ENCODE results near the gene GRAMD4.

Gene GRAMD4

DNA sequence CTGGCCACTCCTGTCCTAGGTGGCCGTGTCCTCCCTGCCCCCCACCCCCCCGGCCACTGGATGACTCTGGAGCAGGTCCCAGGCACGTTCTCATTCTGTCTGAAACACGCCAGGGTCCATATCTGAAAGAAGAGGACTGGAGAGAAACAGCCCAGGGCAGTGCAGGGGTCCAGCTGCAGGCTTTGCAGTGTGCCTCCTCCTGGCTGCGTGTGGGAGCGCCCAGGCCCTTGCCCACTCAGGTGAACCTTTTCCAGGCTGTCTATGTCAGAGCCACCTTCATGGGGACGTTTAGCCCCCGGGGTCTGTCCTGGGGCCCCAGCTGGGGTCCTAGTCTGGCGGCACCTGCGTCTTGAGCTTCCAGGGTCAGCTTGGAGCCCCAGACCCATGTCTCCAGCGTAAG lies 15.6 kb downstream of the GRAMD4 start:
- TF ChIP-seq, protein P1, sequence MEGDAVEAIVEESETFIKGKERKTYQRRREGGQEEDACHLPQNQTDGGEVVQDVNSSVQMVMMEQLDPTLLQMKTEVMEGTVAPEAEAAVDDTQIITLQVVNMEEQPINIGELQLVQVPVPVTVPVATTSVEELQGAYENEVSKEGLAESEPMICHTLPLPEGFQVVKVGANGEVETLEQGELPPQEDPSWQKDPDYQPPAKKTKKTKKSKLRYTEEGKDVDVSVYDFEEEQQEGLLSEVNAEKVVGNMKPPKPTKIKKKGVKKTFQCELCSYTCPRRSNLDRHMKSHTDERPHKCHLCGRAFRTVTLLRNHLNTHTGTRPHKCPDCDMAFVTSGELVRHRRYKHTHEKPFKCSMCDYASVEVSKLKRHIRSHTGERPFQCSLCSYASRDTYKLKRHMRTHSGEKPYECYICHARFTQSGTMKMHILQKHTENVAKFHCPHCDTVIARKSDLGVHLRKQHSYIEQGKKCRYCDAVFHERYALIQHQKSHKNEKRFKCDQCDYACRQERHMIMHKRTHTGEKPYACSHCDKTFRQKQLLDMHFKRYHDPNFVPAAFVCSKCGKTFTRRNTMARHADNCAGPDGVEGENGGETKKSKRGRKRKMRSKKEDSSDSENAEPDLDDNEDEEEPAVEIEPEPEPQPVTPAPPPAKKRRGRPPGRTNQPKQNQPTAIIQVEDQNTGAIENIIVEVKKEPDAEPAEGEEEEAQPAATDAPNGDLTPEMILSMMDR (IDR thresholded peaks at IDR 0.05; ENCODE audit: borderline replicate concordance, insufficient read depth, low read depth, low read length), result 0 out of 2 replicates have a peak, but pooled peaks have one; percentile 21
- H3K4me3 ChIP-seq (ENCODE audit: low read depth, low read length), result no peak overlapping the region

DNA sequence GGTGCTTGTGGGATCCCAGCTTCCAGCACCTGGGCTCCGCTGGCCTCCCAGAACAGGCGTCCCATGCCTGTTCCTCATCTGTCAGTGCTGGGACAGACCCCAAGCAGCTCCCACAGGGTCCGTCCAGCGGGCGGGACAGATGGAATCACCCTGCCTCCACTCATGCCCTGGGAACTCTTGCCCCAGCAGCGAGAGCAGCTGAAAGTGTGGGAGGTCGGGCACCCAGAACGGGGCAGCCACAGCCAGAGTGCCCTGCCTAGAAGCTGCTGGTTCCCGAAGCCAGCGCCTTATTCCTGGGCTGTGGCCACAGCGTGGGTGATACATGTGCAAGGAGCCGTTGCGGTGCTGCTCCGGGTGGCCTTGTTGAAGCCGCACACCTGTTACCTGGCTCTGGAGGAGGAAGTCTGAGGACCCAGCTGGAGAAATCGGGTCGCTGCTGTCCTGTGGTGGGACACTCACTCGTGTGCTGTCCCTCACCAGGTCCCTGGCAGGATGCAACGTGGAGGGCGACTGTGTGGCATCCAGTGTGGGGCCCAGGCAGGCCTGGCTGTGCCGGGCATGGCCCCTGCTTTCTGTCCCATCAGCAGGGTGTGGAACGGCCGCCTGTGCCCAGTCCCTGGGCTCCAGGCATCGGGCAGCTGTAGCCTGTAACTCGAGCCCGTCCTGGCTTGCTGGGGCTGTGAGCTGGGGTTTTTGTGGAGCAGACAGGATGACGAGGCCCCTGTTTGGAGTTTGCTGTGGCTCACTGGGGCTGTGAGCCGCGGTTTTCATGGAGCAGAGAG lies 16.2 kb downstream of the GRAMD4 start:
- TF ChIP-seq, protein P1 (IDR thresholded peaks at IDR 0.05; ENCODE audit: borderline replicate concordance, insufficient read depth, low read depth, low read length), result no peak
- no peak overlapping the region for H3K4me3 ChIP-seq (ENCODE audit: low read depth, low read length)

DNA sequence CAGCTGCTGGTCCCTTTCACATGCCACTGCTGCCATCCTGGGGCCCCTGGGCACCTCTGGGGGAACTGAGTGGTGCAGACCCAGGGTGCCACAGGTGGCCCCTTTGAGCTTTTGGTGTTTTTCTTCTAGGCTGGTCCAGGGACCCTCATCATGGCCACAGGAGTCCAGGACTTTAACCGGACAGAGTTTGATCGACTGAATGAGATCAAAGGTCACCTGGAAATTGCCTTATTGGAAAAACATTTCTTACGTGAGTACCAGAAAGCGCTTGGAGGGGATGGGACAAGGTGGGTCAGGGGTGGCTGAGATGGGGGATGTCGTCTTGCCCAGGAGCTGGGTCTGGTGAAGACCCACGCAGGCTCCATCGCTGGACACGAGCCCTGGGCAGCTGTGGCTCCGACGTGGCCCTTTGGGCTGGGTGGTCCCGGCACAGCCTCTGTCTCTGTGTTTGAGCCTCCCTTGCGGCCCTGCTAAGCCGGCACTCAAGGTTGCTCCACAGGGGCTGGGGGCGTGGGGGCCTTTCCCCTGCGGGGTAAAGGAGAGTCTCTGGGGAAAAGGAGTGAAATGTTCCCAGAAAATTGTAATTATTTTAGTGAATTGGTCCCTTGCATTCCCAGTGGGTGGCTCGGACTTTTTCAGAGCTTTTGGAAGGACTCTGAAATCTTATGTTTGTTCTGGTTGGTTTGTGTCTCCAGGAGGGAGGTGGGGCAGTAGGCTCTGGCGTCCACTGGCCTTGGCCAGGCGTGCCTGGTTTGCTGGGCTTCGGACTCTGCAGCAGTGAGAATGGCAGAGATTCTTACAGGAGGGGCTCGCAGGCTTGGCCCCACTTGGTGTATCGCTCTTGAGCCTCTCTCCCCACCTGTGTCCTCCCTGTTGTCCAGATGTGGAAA lies 17.8 kb downstream of the GRAMD4 start:
- TF ChIP-seq, protein P1 (IDR thresholded peaks at IDR 0.05; ENCODE audit: borderline replicate concordance, insufficient read depth, low read depth, low read length), result no peak
- no peak overlapping the region for H3K4me3 ChIP-seq (ENCODE audit: low read depth, low read length)

DNA sequence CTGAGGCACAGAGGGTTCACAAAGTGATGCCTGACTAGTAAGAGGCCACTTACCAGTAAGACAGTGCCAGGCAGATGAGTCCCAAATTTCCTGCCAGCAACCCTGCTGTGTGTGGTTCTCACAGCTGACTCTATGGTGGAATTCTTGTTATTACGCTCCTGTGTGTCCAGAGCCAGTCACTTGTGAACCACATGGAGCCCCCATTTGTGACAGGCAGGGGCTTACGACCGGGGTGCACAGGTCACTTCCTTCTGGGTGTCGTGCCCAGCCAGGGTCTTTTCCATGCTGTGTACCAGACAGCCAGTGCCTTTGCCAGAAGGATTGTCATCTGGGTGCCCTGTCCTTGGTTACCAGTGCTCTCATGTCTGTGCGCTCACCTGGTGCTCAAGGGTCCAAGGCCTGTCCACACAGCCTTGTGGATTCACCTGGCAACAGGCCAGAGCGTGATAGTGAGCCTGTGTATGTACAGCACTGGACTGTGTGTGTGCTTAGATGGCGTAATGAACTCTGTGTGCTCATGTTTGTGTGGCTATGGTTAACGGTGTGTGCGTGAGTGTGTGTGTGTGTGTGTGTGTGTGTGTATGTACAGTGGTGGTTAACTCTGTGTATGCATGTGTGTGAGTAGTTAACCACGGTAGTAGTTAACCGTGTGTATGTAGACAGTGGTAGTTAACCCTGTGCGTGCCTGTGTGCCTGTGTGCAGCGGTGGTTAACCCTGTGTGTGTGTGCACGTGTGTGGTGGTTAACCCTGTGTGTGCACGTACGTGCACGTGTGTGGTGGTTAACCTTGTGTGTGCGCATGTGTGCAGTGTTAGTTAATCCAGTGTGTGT lies 18.6 kb downstream of the GRAMD4 start:
- no peak overlapping the region for H3K4me3 ChIP-seq (ENCODE audit: low read depth, low read length)
- TF ChIP-seq, protein P1 (IDR thresholded peaks at IDR 0.05; ENCODE audit: borderline replicate concordance, insufficient read depth, low read depth, low read length), result no peak

DNA sequence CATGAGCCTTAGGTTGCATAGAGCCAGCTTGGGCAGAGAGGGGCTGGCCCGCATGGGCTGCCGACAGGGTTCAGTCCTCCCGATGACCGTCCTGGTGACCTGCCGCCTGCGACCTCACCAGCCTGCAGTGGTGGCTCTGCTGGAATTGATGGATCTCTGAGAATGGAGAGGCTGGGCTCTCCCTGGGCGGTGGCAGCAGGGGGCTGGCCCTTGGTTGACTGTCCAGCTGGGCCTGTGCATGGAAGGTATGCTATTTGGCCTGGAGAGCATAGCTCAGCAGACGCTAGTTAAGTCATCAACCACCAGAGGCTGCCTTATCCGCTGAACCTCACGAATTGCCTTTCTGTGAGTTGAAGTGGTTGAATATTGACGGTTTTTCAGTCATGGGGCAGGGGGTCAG lies 19.7 kb downstream of the GRAMD4 start:
- TF ChIP-seq, protein P1 (IDR thresholded peaks at IDR 0.05; ENCODE audit: borderline replicate concordance, insufficient read depth, low read depth, low read length), result no peak
- no peak overlapping the region for H3K4me3 ChIP-seq (ENCODE audit: low read depth, low read length)

DNA sequence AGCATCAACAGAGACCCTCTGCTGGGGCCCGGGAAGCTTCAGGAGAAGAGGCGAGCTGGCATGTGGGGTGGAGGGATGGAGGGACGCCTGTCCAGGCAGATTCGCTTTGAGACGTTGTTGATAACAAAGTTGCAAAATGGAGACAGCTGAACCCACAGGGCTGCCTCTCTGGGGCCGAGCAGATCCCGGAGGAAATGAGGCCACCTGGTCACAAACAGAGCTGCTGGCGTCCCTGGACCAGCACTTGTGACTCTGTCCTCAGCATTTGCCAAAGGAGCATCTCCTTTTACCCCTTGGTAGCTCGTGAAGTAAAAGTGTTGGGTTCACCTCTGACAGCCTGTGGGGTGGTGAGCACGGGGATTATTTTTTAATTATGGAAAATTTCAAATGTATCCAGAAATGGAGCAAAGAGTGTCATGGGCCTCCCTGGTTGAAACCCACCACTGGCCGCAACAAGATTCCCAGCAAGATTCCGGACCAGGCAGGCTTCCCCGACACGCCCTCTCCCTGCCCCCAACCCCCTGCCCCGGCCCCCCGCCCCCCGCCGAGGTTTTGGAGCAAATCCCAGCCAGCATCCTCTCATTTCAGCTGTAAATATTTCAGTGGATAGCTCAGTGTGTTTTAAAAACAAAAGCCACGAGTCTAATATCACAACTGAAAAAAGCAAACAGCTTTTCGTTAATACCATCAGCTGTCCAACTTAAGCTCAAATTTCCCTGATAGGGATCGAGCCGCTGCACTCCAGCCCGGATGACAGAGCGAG lies 20.3 kb downstream of the GRAMD4 start:
- TF ChIP-seq, protein P1 (IDR thresholded peaks at IDR 0.05; ENCODE audit: borderline replicate concordance, insufficient read depth, low read depth, low read length), result no peak
- no peak overlapping the region for H3K4me3 ChIP-seq (ENCODE audit: low read depth, low read length)

Data from GM12875 (cell line).